ENCODE results near the gene RAG2. TPM values are rescaled to one million over a fixed set of nuclear protein-coding genes. Genes with fewer than 3 reads are reported as not detected.

RAG2 gene
- total and polyA plus RNA-seq, 2 experiments from 2014 or later, result 1.4 TPM; not detected in 1

GRCh38 chr11:36600180-36600579 is 2.1 kb upstream of the RAG2 start:
- H3K27ac ChIP-seq, result no peak overlapping the region
- H3K4me3 ChIP-seq, result no peak overlapping the region
- no peak for DNase-seq (ENCODE audit: low read depth in 1 of 2, low spot score in 1 of 2)
- peaks cover 3% of the 10 kb centered on the region for H3K4me1 ChIP-seq (ENCODE audit: low read depth)
- H3K36me3 ChIP-seq, result no peaks in the 10 kb centered on the region
- no peaks in the 10 kb centered on the region for H3K9me3 ChIP-seq (ENCODE audit: low read depth)
- no peak for TF ChIP-seq CTCF (IDR thresholded peaks at IDR 0.05; ENCODE audit: low read depth, low read length)
- no peaks in the 10 kb centered on the region for H3K27me3 ChIP-seq

DNA sequence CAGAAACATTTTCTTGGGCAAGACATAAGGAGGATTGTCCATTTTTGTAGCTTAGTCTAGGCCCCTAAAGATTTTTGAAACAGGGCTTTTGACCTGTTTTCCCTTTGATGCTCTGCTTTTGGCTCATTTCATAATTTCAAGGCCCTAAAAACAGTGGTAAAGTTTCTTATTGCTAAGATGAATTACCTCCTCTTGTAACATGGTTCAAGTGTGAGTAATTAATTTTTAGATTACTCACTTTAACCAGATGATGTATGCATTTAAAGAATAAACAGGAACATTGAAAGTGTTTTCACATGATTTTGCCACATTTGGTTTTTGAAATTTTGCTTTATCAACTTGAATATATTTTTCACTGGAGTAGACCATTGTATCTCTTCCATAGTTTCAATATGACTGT is 1.2 kb downstream of the RAG2 start:
- TF ChIP-seq CTCF (IDR thresholded peaks at IDR 0.05; ENCODE audit: low read depth, low read length), result no peak
- H3K27me3 ChIP-seq, result peaks cover 11% of the 10 kb centered on the region
- no peak for DNase-seq (ENCODE audit: low read depth in 1 of 2, low spot score in 1 of 2)

GRCh38 chr11:36594316-36594989 is 3.6 kb downstream of the RAG2 start, which contains the start of gene IFTAP:
Gene IFTAP, plus strand, starts transcription at chr11:36594502. Its CDS starts 15,602 bp downstream, at chr11:36610104.
- peak within 1 kb of the TSS; percentile 76 for H3K27ac ChIP-seq
- H3K4me1 ChIP-seq (ENCODE audit: low read depth), result peaks cover 6% of the 10 kb centered on the region
- H3K36me3 ChIP-seq, result no peaks in the 10 kb centered on the region
- H3K9me3 ChIP-seq (ENCODE audit: low read depth), result no peaks in the 10 kb centered on the region
- no peak for TF ChIP-seq CTCF (IDR thresholded peaks at IDR 0.05; ENCODE audit: low read depth, low read length)
- peaks cover 35% of the 10 kb centered on the region for H3K27me3 ChIP-seq
- peak; percentile 91 to 94 for DNase-seq (ENCODE audit: low read depth in 1 of 2, low spot score in 1 of 2)
- H3K4me3 ChIP-seq, result peak within 1 kb of the TSS; percentile 85

More for the DNA sequence above, 1.2 kb downstream of the RAG2 start:
- Histone ChIP-seq H3K36me3 (no peaks in the 10 kb centered on the region), H3K27ac (no peak overlapping the region), H3K4me3 (no peak overlapping the region), H3K4me1 (ENCODE audit: low read depth) (peaks cover 6% of the 10 kb centered on the region), H3K9me3 (ENCODE audit: low read depth) (no peaks in the 10 kb centered on the region)

- TF ChIP-seq CTCF (IDR thresholded peaks at IDR 0.05; ENCODE audit: low read depth, low read length), result no peak
- peaks cover 55% of the 10 kb centered on the region for H3K27me3 ChIP-seq
- no peaks in the 10 kb centered on the region for H3K9me3 ChIP-seq (ENCODE audit: low read depth)
- DNase-seq (ENCODE audit: low read depth in 1 of 2, low spot score in 1 of 2), result no peak
- no peaks in the 10 kb centered on the region for H3K36me3 ChIP-seq
- peaks cover 6% of the 10 kb centered on the region for H3K4me1 ChIP-seq (ENCODE audit: low read depth)
- no peak overlapping the region for H3K4me3 ChIP-seq
- H3K27ac ChIP-seq, result no peak overlapping the region
Measured at GRCh38 chr11:36591433-36591832, 6.6 kb downstream of the RAG2 start.

DNA sequence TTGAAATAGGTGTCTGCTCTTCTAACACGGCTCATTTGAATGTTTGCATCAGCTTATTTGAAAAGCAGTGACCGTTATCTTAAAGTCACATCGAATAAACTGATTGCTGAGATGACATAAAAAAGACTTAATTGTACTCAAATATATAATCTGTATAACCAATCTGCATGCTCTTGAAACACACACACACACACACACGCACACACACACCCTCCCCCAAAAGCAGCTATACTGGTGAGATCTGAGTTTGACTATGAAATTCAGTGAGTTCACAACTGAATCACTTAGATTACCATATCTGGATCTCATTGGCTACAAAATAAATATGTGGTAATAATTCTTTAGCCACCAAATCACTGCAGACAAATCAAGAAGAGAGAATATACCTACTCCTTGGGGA is 7.5 kb downstream of the RAG2 start:
- TF ChIP-seq CTCF (IDR thresholded peaks at IDR 0.05; ENCODE audit: low read depth, low read length), result no peak
- peaks cover 6% of the 10 kb centered on the region for H3K4me1 ChIP-seq (ENCODE audit: low read depth)
- no peak for DNase-seq (ENCODE audit: low read depth in 1 of 2, low spot score in 1 of 2)
- peaks cover 55% of the 10 kb centered on the region for H3K27me3 ChIP-seq
- no peak overlapping the region for H3K27ac ChIP-seq
- H3K4me3 ChIP-seq, result no peak overlapping the region
- no peaks in the 10 kb centered on the region for H3K9me3 ChIP-seq (ENCODE audit: low read depth)
- H3K36me3 ChIP-seq, result no peaks in the 10 kb centered on the region

Measured in cardiac muscle cell (in vitro differentiated cells and primary cell).